Ureter (tissue), 1 donor: ENCODE measurements around the gene ADGRV1. TPM values are rescaled to one million over a fixed set of nuclear protein-coding genes. Genes with fewer than 3 reads are reported as not detected.
"Not testable (repeated sequence)": the region's sequence is repeated elsewhere in the genome, so short reads cannot be mapped to it uniquely, and the experiment has no call there.

Experiments
- DNase-seq: peaks from one replicate; pipeline ENCODE4 v3.0.0-alpha.2; 2020; ENCODE audit warnings: low spot score
- total RNA-seq: library from RNA; stranded (reverse); gene quantifications from one replicate; pipeline ENCODE4 v1.2.4, GENCODE V29; 2023
- donor health status: DM: yes; HTN: yes; CAD: no.

Gene ADGRV1
- total RNA-seq, 1 donor from 2014 or later = 4.7 TPM

DNA sequence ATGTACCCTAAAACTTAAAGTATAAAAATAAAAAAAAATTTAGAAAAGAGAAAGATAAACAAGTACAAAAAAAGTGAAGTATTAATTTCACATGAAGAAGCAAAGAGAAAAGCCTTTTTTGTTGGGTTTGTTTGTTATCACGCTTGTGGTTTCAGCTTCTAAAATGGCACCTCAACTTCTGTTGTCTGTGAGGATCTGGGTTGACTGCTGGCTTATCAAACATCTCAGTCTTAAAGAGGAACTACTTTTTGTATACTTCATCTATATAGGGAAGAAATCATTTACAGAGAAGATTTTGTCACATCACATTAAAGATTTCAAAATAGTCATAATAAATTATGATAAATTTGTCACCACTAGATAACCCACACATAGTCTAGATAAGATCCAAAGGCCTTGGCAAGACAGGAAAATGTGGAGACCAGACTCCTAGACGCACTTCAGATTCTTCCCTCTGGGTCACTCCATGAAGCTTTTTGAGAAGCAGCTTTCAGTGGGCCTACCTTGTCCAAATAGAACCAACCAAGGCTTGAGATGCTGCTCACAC lies 8.8 kb upstream of the ADGRV1 start:
- no peak for DNase-seq

DNA sequence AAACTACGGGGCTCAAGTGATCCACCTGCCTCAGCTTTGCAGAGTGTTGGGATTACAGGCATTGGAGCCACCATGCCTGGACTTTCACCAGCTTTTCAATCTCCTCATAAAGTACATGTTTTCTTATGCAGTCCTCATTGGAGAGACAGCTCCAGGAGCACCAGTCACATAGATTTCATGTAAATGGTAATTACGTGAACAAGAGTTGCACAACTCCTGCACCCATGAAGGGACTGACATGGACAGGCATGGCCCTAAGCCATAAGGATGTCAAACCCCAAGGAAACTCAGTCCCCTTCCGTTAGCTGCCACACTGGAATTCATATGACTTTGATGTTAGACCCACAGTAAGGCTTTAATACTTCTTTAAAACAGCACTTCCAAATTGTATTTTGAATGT lies 7.6 kb upstream of the ADGRV1 start:
- no peak for DNase-seq

DNA sequence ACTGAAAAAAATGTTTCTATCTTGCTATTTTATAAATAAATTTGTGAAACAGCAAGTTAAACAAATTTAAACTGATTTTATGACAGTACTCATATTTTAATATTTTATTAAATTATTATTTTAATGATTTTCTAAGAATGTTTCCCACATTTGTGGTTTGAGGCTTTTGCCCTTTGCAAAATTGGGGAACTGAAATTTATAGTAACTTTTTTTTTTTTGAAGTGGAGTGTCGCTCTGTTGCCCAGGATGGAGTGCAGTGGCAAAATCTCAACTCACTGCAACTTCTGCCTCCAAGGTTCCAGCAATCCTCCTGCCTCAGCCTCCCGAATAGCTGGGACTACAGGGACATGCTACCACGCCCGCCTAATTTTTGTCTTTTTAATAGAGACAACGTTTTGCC lies 7.2 kb upstream of the ADGRV1 start:
- no peak for DNase-seq

DNA sequence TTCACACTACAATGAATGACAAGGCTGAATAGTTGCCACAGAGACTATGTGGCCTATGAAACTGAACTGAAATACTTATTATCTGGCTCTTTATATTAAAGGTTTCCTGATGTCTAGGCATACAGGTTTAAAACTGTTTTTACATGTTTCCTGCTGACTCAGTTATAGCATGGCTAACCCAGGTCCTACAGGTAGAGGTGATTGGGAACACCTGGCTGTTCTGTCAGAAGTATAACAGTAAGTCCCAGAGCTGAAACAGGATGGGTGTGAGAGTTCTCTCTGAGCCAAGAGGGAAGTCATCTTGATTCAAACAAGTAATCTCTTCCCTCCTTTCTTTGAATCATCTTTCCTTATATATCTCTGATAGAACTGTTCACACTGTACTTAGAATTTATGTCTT lies 4.9 kb upstream of the ADGRV1 start:
- DNase-seq = no peak

DNA sequence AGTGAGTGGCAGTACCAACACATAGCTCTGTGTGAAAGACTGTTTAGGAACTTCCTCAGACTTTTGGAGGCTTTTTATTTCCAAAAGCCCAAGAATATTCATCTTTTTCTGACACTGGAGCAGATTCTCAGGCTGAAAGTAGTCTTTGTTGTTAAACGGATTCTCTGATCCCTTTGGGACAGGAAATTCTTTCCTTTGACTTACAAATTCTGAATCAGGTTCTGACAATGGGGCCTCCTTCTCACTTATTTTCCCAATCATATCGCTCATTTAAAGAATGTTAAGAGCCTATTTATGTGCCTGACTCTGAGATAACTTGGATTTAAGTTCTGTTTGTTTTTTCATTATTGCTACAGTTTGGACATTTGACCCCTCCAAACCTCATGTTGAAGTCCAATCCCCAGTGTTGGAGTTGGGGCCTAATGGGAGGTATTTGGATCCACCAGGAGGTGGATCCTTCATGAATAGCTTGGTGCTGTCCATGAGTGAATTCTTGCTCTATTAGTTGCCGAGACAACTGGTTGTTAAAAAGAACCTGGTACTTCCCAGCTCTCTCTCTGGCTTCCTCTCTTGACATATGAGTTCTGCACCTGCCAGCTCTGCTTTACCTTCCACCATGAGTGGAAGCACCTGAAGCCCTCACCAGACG lies 4.1 kb upstream of the ADGRV1 start:
- no peak for DNase-seq

DNA sequence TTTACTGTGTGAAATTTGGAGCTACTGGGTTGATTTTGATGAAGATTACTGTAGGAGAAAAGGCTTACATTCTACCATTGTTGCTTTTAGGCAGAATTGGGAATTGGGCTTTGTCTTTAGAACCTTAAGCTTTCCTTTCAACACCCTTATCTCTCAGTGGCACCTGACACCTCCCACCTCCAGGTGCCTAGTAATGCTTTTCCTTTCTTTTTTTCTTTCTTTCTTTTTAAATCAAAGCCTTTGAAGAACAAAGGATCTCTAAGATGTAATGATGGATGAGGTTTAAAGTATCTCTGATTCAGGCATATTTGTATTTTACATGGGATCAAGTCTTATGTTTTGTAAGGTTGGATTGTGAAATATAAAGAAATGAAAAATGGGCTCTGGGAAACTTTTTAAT lies 2.9 kb upstream of the ADGRV1 start:
- DNase-seq = no peak

DNA sequence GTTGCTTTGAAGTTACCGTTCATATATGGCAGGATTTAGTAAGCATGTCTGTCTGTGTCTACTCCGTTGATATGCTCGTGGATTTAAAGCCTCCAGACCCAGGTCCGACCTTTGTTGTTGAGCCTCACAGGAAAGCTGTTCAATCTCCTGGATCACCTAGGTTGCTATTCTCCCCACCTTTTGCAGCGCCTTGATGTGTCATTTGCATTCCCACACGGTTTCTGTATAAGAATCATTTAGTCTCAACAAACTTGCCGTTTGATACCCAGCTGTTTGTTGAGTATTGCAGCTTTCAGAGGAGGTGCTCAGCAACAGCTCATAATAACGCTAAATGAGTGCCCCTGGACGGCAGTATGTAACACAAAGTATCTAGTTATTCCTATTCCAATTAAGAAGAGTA lies 1.2 kb upstream of the ADGRV1 start:
- DNase-seq = no peak

DNA sequence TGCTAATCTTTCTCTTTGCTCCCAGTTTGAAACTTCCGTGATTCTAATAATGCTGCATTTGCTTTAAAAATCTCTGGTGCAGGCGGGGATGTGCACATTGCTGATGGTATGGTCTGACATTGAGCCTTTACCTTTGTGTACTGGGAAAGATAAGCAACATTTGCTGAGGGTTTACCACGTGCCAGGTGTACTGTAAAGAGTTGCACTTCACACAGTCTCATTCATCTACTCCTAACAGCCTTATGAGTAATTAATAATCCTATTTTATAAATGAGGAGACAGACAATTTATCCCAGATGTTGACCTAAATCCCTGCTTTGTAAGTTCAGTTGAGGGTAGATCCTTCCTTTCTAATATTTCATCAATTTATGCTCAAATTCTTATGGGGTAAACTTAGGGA lies 726 bp upstream of the ADGRV1 start:
- no peak for DNase-seq

DNA sequence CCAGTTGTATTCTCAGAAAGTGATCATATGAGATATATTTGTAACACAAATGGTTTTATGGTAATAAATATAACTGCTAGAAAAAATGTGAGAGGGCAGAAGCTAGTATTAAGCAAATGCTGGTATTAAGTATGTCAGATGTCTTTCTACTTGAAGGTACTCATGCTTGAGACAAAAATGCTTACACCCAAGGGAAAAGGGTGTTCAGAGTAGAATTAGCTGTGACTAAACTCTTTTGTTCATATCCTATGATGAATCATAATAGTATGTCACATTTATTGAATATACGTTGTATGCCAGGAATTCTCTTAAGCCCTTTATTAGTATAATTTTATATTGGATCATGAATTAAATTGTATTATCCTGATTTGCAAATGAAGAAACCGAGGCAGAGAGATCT lies 2.2 kb downstream of the ADGRV1 start:
- DNase-seq = no peak

DNA sequence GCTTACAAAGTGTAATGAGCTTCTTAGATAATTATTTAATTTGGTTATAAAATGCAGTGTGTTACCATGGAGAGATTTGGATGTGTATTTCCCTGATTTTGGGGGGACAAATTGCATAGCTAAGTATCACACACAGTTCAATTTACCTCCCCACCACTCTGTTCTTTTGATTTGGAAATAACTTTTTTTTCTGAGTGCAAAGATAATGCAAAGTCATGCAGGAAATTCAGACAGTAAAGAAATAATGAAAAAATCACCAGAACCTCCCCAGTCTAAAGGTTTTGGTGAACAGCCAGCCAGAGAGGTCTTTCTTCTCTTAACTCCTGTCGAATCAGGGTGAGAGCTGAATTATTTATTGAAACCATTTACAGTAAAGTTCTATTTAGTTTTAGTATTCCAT lies 3.2 kb downstream of the ADGRV1 start:
- DNase-seq = no peak

DNA sequence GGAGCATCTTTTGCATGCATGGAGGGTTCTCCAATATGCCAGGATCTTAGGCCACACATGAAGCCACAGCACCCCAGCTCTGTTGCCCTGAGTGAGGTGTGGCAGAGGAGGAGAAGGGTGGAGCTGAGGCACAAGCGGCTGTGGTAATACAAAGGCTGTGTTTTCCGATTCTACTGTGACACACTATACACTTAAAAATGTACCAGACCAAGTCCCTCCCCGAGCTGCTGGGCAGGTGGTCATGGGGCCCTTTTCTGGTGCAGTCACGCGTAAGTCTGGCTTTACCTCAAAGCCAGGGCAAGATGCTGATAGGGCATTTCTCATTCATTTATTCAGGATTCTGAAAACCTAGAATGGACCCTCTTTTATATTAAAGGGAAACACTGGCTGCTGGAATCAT lies 3.7 kb downstream of the ADGRV1 start:
- no peak for DNase-seq

DNA sequence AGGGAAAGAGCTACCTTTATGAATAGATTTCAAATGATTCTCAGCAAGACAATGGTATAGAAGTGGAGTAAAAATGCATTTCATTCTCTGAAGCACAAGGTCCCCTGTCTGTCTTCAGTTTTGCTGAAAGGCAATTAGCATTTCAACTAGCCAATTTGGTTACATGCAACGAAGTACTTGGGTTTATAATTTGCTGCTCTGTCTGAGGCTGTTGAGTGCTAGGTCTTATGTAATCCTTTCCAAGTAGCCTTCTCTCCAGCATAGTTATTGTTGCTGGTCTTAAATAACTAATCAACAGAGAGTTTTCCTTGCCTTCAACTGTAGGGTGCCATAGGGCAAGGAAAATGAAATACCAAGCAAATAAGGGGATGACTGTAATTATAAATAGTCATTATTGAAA lies 4.5 kb downstream of the ADGRV1 start:
- no peak for DNase-seq

DNA sequence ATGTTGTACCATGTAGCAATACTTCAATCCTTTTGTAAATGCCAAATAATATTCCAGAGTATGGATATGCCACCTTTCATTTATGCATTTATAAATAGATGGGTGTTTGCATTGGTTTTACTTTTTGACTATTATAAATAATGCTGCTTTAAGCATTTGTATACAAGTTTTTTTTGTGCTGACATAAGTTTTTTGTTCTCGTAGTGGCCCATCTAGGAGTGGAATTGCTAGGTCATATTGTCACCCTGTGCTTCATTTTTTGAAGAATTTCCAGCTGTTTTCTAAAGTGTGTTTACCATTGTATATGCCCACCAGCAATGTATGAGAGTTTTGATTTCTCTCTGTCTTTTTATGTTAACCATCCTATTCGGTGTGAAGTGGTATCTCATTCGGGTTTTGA lies 6.9 kb downstream of the ADGRV1 start:
- no peak for DNase-seq

DNA sequence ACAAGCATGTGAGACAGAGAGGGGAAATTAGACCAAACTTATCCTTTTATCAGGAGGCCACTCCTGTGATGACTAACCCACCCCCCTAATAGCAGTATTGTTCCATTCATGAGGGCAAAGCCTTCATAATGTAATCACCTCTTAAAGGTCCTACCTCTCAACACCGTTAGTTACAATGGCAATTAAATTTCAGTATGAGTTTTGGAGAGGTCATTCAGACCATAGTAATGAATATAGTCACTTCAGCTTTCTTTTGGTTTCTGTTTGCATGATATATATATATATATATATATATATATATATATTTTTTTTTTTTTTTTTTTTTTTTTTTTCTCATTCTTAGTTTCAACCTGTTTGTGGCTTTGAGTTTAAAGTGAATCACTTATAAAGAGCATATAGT lies 10.5 kb downstream of the ADGRV1 start:
- DNase-seq = no peak

DNA sequence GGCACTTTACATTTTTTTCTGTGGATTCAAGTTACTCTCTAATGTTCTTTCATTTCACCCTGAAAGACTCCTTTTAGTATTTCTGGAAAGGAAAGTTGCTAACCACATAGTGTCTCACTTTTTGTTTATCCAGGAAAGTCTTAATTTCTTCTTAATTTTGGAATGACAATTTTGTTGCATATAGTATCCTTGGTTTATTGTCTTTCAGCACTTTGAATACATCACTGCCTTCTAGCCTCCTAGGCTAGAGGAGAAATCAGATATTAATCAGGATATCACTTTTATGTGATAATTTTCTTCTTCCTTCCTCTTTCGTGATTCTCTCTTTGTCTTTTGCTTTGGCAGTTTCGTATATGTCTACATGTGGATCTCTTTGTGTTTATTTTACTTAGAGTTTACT lies 11.4 kb downstream of the ADGRV1 start:
- DNase-seq = no peak

DNA sequence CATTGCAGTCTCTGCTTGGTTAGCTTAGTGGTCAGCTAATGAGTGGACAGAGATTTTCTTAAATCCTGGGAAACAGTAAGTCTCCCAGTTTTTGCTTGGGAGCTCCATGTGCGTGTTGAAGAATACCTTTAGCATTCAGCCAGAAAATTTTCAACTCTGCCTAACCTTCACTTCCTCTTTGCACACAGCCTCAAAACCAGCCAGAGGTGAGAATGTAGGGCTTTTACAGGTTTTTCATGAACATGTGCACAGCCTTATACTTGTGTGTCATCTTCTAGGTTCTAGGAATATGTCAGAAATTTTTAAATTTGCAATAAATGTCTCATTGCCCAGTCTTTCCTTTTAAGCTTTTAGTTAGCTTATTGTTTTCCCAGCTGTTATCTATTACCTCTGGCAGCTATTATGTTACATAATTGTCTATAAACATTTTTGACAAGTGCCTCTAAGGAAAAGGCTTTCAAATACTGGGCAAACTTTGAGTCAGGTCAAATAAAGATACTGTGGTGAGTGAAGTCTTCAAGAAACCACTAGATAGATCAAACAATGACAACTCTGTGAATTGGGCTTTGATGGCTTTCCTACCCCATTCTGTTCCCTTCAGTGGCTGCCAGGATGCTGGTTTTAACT lies 12.7 kb downstream of the ADGRV1 start:
- no peak for DNase-seq

DNA sequence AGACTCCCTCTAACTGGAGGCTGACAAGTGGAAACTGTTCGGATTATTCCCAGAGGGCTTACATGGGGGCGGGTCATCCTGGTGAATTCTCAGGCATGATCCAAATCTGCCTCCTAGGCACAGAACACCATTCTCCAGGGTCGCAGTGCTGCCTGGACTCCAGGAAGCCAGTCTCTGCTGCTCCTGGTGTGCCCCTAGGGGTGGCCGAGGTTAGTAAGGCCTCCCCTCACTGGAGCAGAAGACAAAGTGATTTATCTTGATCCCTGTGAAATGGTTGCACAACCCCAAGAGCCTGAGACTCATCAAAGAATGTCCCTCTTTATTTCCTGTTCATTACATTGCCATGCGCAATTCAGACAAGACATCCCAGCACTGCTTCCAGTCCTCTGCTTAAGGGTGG lies 17.1 kb downstream of the ADGRV1 start:
- DNase-seq = no peak

DNA sequence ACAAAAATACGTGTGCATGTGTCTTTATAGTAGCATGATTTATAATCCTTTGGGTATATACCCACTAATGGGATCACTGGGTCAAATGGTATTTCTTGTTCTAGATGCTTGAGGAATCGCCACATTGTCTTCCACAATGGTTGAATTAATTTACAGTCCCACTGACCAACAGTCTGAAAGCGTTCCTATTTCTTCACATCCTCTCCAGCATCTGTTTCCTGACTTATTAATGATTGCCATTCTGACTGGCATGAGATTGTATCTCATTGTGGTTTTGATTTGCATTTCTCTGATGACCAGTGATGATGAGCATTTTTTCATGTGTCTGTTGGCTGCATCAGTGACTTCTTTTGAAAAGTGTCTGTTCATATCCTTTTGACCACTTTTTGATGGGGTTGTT lies 18.0 kb downstream of the ADGRV1 start:
- DNase-seq = not testable (repeated sequence)

DNA sequence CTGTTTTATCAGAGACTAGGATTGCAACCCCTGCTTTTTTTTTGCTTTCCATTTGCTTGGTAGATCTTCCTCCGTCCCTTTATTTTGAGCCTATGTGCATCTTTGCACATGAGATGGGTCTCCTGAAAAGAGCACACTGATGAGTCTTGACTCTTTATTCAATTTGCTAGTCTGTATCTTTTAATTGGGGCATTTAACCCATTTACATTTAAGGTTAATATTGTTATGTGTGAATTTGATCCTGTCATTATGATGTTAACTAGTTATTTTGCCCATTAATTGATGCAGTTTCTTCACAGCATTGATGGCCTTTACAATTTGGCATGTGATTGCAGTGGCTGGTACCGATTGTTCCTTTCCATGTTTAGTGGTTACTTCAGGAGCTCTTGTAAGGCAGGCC lies 21.3 kb downstream of the ADGRV1 start:
- not testable (repeated sequence) for DNase-seq

DNA sequence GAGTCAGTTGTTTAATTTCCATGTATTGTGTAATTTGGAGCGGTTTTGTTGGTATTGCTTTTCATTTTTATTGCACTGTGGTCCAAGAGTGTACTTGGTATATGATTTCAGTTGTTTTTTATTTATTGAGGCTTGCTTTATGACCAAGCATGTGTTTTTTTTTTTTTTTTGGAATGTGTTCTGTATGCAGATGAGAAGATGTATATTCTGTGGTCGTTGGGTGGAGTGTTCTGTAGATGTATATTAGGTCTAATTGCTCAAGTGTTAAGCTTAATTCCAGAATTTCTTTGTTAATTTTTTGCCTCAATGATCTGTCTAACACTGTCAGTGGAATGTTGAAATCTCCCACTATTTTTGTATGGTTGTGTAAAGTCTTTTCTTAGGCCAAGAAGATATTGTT lies 23.4 kb downstream of the ADGRV1 start:
- no peak for DNase-seq

DNA sequence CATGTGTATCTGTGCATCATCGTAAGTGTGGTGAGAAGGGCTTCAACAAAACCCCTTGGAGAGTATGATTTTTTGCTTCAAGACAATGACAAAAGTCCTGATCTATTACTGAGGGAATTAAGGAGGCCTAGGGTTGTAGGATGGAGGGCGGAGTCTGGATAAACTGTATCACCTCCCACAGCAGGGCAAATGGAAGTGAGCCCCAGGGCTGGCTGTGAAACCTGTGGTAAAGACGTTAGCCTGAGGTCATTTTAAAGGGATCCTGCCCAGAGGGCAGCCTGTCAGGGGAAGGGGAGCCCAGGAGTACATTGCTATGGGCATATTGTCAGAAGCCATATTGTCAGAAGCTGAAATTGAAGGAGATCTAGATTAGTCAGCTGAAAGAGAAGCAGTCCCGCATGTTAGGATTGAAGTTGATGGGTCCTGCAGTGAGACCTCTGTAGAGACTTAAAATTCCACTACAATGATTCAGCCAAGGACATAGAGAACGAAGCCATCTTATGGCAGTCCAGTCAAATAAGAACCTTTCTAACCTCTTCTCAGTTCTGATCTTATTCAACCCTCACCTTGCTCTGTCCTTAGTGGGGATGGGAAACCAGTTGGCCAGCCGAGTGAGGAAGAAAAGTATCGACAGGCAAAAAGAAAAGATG lies 26.9 kb downstream of the ADGRV1 start:
- DNase-seq = no peak

DNA sequence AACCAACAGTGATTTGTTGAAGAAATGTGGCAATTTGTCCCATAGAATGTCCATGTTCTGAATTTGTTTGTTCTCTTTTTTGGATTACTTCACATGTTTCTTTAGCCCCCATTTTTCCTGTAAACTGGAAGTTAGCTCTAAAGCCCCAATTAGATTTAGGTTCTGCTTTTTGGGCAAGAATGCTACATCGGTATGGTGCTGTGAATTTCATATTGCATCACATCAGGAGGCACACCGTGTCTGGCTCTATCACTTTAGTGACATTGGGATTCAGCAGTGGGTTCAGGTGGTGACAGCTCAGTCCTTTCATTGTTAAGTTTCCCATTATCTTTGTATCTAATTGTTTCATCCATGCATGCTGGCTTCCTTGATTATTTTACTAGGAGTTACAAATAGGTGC lies 27.9 kb downstream of the ADGRV1 start:
- DNase-seq = no peak

DNA sequence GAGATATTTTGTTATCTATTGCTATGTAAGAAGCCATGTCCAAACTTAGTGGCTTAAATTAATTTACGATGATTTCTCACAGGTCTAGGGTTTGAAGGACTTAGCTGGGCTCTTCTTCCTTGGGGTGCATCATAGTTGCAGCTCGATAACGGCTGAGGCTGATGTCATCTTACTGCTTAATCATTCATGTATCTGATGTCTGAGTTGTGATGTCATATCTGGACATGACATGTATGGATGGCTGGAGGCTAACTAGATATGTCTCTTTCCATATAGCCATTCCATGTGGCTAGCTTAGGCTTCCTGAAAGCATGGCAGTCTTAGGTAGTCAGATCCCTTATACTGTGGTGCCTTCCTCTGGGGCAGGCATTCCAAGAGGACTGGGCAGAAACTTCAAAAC lies 31.6 kb downstream of the ADGRV1 start:
- DNase-seq = no peak
